HEK293 (cell line): Measurements from ENCODE around the gene ANKRD6.
A peak's percentile ranks its signal among the peaks of the same experiment; 100 is the strongest.

Experiments
- CTCF ChIA-PET: fragments of 350-600 bp; formaldehyde crosslinking; extraction: SDS; loops from one replicate; lab custom pipeline; 2021; ENCODE audit warnings: antibody characterized with exemption; lab: Yijun Ruan, JAX
- POLR2A ChIA-PET: fragments of 300-600 bp; formaldehyde crosslinking; extraction: SDS; loops from one replicate; lab custom pipeline; 2020; ENCODE audit warnings: antibody characterized with exemption, inconsistent platforms; lab: Yijun Ruan, JAX
- H3K27ac ChIP-seq: fragments of 200-500 bp; sonication (Bioruptor generic); 2 replicates; pipeline ENCODE4 v1.5.1; 2014; ENCODE audit warnings: low read depth, low read length, control low read depth, inconsistent platforms; ENCODE audit errors: extremely low read depth
- H3K36me3 ChIP-seq, 2 experiments: fragments of 200-500 bp in 1 of 2; sonication (Bioruptor generic) in 1 of 2; 1 replicate in 1 of 2; 2 replicates in 1 of 2; pipeline ENCODE4 v1.5.1; 2014 to 2017; ENCODE audit warnings: inconsistent platforms in 2 of 2, low read length in 2 of 2; ENCODE audit not compliant: control insufficient read depth in 2 of 2, insufficient read depth in 1 of 2
- H3K4me1 ChIP-seq: fragments of 200-500 bp; sonication (Bioruptor generic); 2 replicates; pipeline ENCODE4 v1.5.1; 2014; ENCODE audit warnings: mild to moderate bottlenecking, low read length, inconsistent platforms; ENCODE audit not compliant: control insufficient read depth, insufficient read depth
- H3K4me3 ChIP-seq: 2 replicates; pipeline ENCODE4 v1.5.1; 2011; ENCODE audit warnings: low read depth, mild to moderate bottlenecking, control low read depth, low read length, moderate library complexity
- H3K9me3 ChIP-seq: fragments of 200-500 bp; sonication (Bioruptor generic); 2 replicates; pipeline ENCODE4 v1.5.1; 2014; ENCODE audit warnings: low read depth, low read length, inconsistent platforms; ENCODE audit not compliant: control insufficient read depth, insufficient read depth
- GLIS1 ChIP-seq: fragments of 450-650 bp; formaldehyde crosslinking; IDR thresholded peaks from 2 replicates; pipeline ENCODE4 v1.5.1; 2016; ENCODE audit warnings: missing biosample characterization, missing genetic modification characterization
- MZF1 ChIP-seq: fragments of 450-650 bp; formaldehyde crosslinking; IDR thresholded peaks from 2 replicates; pipeline ENCODE4 v1.5.1; 2017; ENCODE audit warnings: missing biosample characterization, missing genetic modification characterization, borderline replicate concordance
- TCF7L2 ChIP-seq: IDR thresholded peaks from 2 replicates; pipeline ENCODE4 v1.6.1; 2011; ENCODE audit warnings: low read depth, mild to moderate bottlenecking, inconsistent platforms, low read length, moderate library complexity, borderline replicate concordance
- ZBTB8A ChIP-seq: fragments of 450-650 bp; formaldehyde crosslinking; IDR thresholded peaks from 2 replicates; pipeline ENCODE4 v1.5.1; 2016; ENCODE audit warnings: missing biosample characterization, missing genetic modification characterization
- ZNF391 ChIP-seq: fragments of 450-650 bp; formaldehyde crosslinking; IDR thresholded peaks from 2 replicates; pipeline ENCODE4 v1.5.1; 2016; ENCODE audit warnings: low read depth, missing biosample characterization, missing genetic modification characterization, borderline replicate concordance
- ZNF404 ChIP-seq: fragments of 450-650 bp; formaldehyde crosslinking; IDR thresholded peaks from 2 replicates; pipeline ENCODE4 v1.5.1; 2017; ENCODE audit warnings: missing biosample characterization, missing genetic modification characterization
- ZNF423 ChIP-seq: fragments of 450-650 bp; formaldehyde crosslinking; IDR thresholded peaks from 2 replicates; pipeline ENCODE4 v1.5.1; 2016; ENCODE audit warnings: missing biosample characterization, missing genetic modification characterization
- ZNF571 ChIP-seq: fragments of 450-650 bp; formaldehyde crosslinking; IDR thresholded peaks from 2 replicates; pipeline ENCODE4 v1.5.0; 2017; ENCODE audit warnings: missing biosample characterization, missing genetic modification characterization
- ZNF791 ChIP-seq: fragments of 450-650 bp; formaldehyde crosslinking; IDR thresholded peaks from 2 replicates; pipeline ENCODE4 v1.5.1; 2016; ENCODE audit warnings: missing biosample characterization, missing genetic modification characterization
- ZNF843 ChIP-seq: fragments of 450-650 bp; formaldehyde crosslinking; IDR thresholded peaks from 2 replicates; pipeline ENCODE4 v1.5.1; 2016; ENCODE audit warnings: missing biosample characterization, missing genetic modification characterization
- TF ChIP-seq, protein P1 (sequence below): sonication (generic); formaldehyde crosslinking; IDR thresholded peaks from 2 replicates; pipeline ENCODE4 v1.8.1; 2022; ENCODE audit warnings: mild to moderate bottlenecking, moderate library complexity, missing genetic modification reagents
- TF ChIP-seq, protein P2 (sequence below): fragments of 450-650 bp; formaldehyde crosslinking; IDR thresholded peaks from 2 replicates; pipeline ENCODE4 v1.5.1; 2016; ENCODE audit warnings: missing biosample characterization, missing genetic modification characterization
- TF ChIP-seq, protein P3 (sequence below): fragments of 450-650 bp; formaldehyde crosslinking; IDR thresholded peaks from 2 replicates; pipeline ENCODE4 v1.5.1; 2016; ENCODE audit warnings: missing biosample characterization, missing genetic modification characterization

Gene ANKRD6

DNA sequence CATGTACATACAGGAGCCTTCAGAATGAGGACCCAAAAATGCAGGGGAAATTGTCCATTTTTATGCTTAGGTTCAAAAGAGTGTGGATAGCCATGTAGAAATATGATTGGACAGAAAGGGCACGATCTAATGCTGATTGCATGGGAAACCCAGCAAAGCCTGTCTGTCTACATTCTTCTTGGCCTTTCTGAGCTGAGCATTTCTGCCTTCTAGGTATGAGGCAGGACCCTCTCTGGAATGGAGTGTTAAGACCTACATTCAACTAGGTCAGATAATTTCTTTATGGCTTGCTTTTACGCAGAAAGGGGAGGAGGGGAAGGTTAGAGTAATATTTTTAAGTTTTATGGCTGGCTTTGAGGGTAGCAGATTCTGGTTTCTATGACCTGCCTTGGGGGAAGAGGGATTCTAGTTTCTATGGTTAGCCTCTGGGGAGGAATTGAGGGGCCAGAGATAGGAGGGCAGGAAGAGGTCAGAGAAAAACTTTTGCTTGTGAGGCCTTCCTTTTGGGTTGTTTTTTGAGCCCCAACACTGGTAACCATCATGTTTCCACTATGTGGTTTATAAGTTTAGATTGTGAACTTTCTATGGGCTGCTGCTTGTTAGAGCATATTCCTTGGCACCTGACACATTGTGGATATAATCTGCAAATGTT, 142.1 kb downstream of the ANKRD6 start:
- Histone ChIP-seq H3K4me1 (no peaks in the 10 kb centered on the region), H3K36me3 (no peaks in the 10 kb centered on the region), H3K9me3 (no peaks in the 10 kb centered on the region), H3K27ac (no peak overlapping the region), H3K4me3 (no peak overlapping the region)
- CTCF ChIA-PET: interaction anchor here (0.7 to 0.8 kb wide), 2 partner anchors 25 to 357 kb away, joined by 3 read pairs; no protein-coding TSS in a partner anchor
- no peak for TF ChIP-seq ZBTB8A (tag by site-specific recombination)
- no peak for TF ChIP-seq ZNF791 (tag by site-specific recombination)
- POLR2A ChIA-PET: interaction anchor here (0.7 kb wide), 1 partner anchor 56 kb away, joined by 4 read pairs; no protein-coding TSS in a partner anchor

DNA sequence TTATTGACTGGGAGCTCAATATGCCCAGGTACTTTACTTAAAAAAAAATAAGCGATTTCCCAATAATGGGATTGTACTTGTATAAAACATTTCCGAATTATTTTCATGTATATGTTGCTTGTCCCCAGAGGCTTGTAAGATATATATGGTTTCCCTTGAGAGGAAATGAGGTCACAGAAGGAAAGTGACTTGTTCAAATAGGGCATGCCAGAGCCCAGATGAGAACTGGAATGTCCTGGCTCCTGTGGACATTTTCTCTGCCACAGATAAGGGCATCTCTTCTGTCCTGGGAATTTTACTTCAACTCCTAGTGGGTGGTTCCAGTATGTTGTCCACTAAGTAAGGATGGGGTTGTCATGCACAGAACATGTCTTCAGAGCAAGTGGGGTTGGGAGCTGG, 142.6 kb downstream of the ANKRD6 start:
- TF ChIP-seq ZNF843 (tag by site-specific recombination) (no peak), ZNF404 (tag by site-specific recombination) (no peak), GLIS1 (tag by site-specific recombination) (no peak), ZNF571 (tag by site-specific recombination) (no peak), ZNF391 (no peak), ZNF423 (tag by site-specific recombination) (no peak)
- TF ChIP-seq, protein P1, sequence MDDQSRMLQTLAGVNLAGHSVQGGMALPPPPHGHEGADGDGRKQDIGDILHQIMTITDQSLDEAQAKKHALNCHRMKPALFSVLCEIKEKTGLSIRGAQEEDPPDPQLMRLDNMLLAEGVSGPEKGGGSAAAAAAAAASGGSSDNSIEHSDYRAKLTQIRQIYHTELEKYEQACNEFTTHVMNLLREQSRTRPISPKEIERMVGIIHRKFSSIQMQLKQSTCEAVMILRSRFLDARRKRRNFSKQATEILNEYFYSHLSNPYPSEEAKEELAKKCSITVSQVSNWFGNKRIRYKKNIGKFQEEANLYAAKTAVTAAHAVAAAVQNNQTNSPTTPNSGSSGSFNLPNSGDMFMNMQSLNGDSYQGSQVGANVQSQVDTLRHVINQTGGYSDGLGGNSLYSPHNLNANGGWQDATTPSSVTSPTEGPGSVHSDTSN: no peak
- TF ChIP-seq, protein P2, sequence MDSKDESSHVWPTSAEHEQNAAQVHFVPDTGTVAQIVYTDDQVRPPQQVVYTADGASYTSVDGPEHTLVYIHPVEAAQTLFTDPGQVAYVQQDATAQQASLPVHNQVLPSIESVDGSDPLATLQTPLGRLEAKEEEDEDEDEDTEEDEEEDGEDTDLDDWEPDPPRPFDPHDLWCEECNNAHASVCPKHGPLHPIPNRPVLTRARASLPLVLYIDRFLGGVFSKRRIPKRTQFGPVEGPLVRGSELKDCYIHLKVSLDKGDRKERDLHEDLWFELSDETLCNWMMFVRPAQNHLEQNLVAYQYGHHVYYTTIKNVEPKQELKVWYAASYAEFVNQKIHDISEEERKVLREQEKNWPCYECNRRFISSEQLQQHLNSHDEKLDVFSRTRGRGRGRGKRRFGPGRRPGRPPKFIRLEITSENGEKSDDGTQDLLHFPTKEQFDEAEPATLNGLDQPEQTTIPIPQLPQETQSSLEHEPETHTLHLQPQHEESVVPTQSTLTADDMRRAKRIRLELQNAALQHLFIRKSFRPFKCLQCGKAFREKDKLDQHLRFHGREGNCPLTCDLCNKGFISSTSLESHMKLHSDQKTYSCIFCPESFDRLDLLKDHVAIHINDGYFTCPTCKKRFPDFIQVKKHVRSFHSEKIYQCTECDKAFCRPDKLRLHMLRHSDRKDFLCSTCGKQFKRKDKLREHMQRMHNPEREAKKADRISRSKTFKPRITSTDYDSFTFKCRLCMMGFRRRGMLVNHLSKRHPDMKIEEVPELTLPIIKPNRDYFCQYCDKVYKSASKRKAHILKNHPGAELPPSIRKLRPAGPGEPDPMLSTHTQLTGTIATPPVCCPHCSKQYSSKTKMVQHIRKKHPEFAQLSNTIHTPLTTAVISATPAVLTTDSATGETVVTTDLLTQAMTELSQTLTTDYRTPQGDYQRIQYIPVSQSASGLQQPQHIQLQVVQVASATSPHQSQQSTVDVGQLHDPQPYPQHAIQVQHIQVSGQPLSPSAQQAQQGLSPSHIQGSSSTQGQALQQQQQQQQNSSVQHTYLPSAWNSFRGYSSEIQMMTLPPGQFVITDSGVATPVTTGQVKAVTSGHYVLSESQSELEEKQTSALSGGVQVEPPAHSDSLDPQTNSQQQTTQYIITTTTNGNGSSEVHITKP: no peak
- TF ChIP-seq, protein P3, sequence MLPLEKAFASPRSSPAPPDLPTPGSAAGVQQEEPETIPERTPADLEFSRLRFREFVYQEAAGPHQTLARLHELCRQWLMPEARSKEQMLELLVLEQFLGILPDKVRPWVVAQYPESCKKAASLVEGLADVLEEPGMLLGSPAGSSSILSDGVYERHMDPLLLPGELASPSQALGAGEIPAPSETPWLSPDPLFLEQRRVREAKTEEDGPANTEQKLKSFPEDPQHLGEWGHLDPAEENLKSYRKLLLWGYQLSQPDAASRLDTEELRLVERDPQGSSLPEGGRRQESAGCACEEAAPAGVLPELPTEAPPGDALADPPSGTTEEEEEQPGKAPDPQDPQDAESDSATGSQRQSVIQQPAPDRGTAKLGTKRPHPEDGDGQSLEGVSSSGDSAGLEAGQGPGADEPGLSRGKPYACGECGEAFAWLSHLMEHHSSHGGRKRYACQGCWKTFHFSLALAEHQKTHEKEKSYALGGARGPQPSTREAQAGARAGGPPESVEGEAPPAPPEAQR (tag by site-specific recombination): no peak
- Histone ChIP-seq H3K4me3 (no peak overlapping the region), H3K36me3 (no peaks in the 10 kb centered on the region), H3K4me1 (no peaks in the 10 kb centered on the region), H3K9me3 (no peaks in the 10 kb centered on the region), H3K27ac (no peak overlapping the region)
- ChIA-PET POLR2A (interaction anchor here (0.7 kb wide), 1 partner anchor 56 kb away, joined by 4 read pairs; no protein-coding TSS in a partner anchor), CTCF (interaction anchor here (0.7 to 0.8 kb wide), 2 partner anchors 26 to 357 kb away, joined by 3 read pairs; no protein-coding TSS in a partner anchor)

DNA sequence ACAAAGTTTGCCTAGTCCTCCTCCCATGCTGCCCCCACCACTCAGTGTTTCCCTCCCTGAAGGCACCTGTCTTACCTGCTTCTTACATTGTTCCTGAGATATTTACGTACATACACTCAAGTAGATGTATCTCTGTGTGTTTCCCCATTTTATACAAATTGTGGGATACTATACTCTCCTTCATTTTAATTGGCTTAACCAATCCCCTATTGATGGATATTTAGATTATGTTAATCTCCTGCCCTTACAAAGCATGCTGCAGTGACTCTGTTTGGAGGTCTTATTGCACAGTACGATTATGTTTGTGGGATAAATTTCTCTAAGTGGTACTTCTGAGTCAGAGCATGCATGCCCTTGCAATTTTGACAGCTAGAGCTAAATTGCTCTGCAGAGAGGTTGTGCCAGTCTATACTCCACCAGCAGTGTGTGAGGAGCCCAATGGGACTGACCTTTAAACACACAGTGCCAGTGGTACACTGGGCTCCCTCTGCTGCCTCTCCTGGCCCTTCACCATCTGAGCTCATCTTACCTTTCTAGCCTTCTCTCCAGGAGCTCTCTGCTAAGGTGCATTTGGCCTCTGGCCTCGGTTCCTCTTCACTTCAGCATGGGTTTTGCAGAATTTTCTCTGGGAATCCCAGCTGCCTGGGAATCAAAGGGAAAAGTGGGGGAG, 148.2 kb downstream of the ANKRD6 start:
- no peak overlapping the region for H3K27ac ChIP-seq
- no peaks in the 10 kb centered on the region for H3K9me3 ChIP-seq
- POLR2A ChIA-PET: no interaction called here
- H3K36me3 ChIP-seq: no peaks in the 10 kb centered on the region
- TF ChIP-seq TCF7L2 (no peak), MZF1 (tag by site-specific recombination) (peak; percentile 95; the same call in 1 of the 2 replicates)
- TF ChIP-seq, all 188 proteins: peak for 1
- Histone ChIP-seq H3K4me1 (no peaks in the 10 kb centered on the region), H3K4me3 (no peak overlapping the region)
- CTCF ChIA-PET: interaction anchor here (0.5 kb wide), 1 partner anchor 1750 kb away, joined by 7 read pairs; no protein-coding TSS in a partner anchor
